SK-N-SH treated with all-trans-retinoic acid at 6 μM for 48 hours (cell line): ENCODE data around the gene ZBTB42.

ENCODE experiments used
- ATAC-seq: fragments of 200-7000 bp; cut with Tn5 transposase; 3 replicates; pipeline ENCODE4 v1.9.1; 2020; ENCODE audit warnings: mild to moderate bottlenecking, moderate library complexity
- ARNTL ChIP-seq: fragments of 450-650 bp; formaldehyde crosslinking; IDR thresholded peaks from 2 replicates; pipeline ENCODE4 v1.5.0; 2020; ENCODE audit warnings: low read depth, mild to moderate bottlenecking, moderate library complexity, borderline replicate concordance
- CSDC2 ChIP-seq: fragments of 250-450 bp; sonication (Bioruptor Pico); IDR thresholded peaks from 2 replicates; pipeline ENCODE4 v1.5.0; 2020; ENCODE audit warnings: mild to moderate bottlenecking, moderate library complexity
- CSRNP3 ChIP-seq: fragments of 250-450 bp; sonication (Bioruptor Pico); IDR thresholded peaks from 2 replicates; pipeline ENCODE4 v1.5.1; 2021; ENCODE audit warnings: mild to moderate bottlenecking, moderate library complexity
- ESRRG ChIP-seq: fragments of 250-450 bp; sonication (Bioruptor Pico); IDR thresholded peaks from 2 replicates; pipeline ENCODE4 v1.6.1; 2021; ENCODE audit warnings: mild to moderate bottlenecking
- GLIS3 ChIP-seq: fragments of 250-450 bp; sonication (Bioruptor Pico); IDR thresholded peaks from 2 replicates; pipeline ENCODE4 v1.5.0; 2020; ENCODE audit warnings: mild to moderate bottlenecking, moderate library complexity
- ISL1 ChIP-seq: fragments of 250-450 bp; sonication (Bioruptor Pico); IDR thresholded peaks from 2 replicates; pipeline ENCODE4 v2.1.2; 2022; ENCODE audit warnings: mild to moderate bottlenecking, moderate library complexity
- OSR1 ChIP-seq: fragments of 250-450 bp; sonication (Bioruptor Pico); IDR thresholded peaks from 2 replicates; pipeline ENCODE4 v1.8.0; 2022; ENCODE audit warnings: moderate library complexity, mild to moderate bottlenecking, inconsistent platforms
- PATZ1 ChIP-seq: fragments of 250-450 bp; sonication (Bioruptor Pico); IDR thresholded peaks from 2 replicates; pipeline ENCODE4 v1.8.0; 2020; ENCODE audit warnings: mild to moderate bottlenecking, moderate library complexity, borderline replicate concordance
- POU6F1 ChIP-seq: fragments of 250-450 bp; sonication (Bioruptor Pico); IDR thresholded peaks from 2 replicates; pipeline ENCODE4 v1.8.0; 2021; ENCODE audit warnings: low read depth, mild to moderate bottlenecking, moderate library complexity, borderline replicate concordance
- RARB ChIP-seq: fragments of 250-450 bp; sonication (Bioruptor Pico); IDR thresholded peaks from 2 replicates; pipeline ENCODE4 v1.8.0; 2021; ENCODE audit warnings: mild to moderate bottlenecking, moderate library complexity
- SNAI2 ChIP-seq: fragments of 250-450 bp; sonication (Bioruptor Pico); IDR thresholded peaks from 2 replicates; pipeline ENCODE4 v1.5.0; 2020; ENCODE audit warnings: mild to moderate bottlenecking, moderate library complexity
- TOX ChIP-seq: fragments of 250-450 bp; sonication (Bioruptor Pico); IDR thresholded peaks from 2 replicates; pipeline ENCODE4 v1.8.0; 2021; ENCODE audit warnings: mild to moderate bottlenecking, moderate library complexity, borderline replicate concordance
- TSHZ2 ChIP-seq: fragments of 250-450 bp; sonication (Bioruptor Pico); IDR thresholded peaks from 2 replicates; pipeline ENCODE4 v1.5.0; 2020; ENCODE audit warnings: mild to moderate bottlenecking, moderate library complexity
- ZFP3 ChIP-seq: fragments of 250-450 bp; sonication (Bioruptor Pico); IDR thresholded peaks from 2 replicates; pipeline ENCODE4 v1.5.0; 2020; ENCODE audit warnings: mild to moderate bottlenecking, moderate library complexity
- ZFP30 ChIP-seq: fragments of 450-650 bp; formaldehyde crosslinking; IDR thresholded peaks from 2 replicates; pipeline ENCODE4 v1.5.0; 2022; ENCODE audit warnings: mild to moderate bottlenecking, moderate library complexity

ZBTB42 gene

GRCh38 chr14:104772707-104773504 is 28.0 kb upstream of the ZBTB42 start (continued):
- no peak for TF ChIP-seq PATZ1 (CRISPR knock-in tag)
- TF ChIP-seq ARNTL (CRISPR knock-in tag) = no peak
- TF ChIP-seq TOX (CRISPR knock-in tag) = no peak
- no peak for TF ChIP-seq POU6F1 (CRISPR knock-in tag)
- TF ChIP-seq SNAI2 (CRISPR knock-in tag) = no peak

GRCh38 chr14:104773505-104774452 is 27.1 kb upstream of the ZBTB42 start:
- no peak for ATAC-seq
- TF ChIP-seq ZFP30 = no peak
- TF ChIP-seq ZFP3 (CRISPR knock-in tag) = no peak
- TF ChIP-seq TSHZ2 = no peak
- no peak for TF ChIP-seq CSRNP3 (CRISPR knock-in tag)
- TF ChIP-seq GLIS3 = no peak
- TF ChIP-seq TOX (CRISPR knock-in tag) = no peak
- TF ChIP-seq SNAI2 (CRISPR knock-in tag) = no peak
- no peak for TF ChIP-seq PATZ1 (CRISPR knock-in tag)
- no peak for TF ChIP-seq ESRRG
- no peak for TF ChIP-seq RARB (CRISPR knock-in tag)

- no peak for ATAC-seq
- no peak for TF ChIP-seq ISL1 (CRISPR knock-in tag)
- TF ChIP-seq OSR1 (CRISPR knock-in tag) = no peak
- no peak for TF ChIP-seq CSDC2
These were observed 26.3 kb upstream of the ZBTB42 start for GRCh38 chr14:104774453-104775072.
